Astrocyte (in vitro differentiated cells and primary cell): Measurements from ENCODE around the gene SPPL3. TPM values are rescaled to one million over a fixed set of nuclear protein-coding genes. Genes with fewer than 3 reads are reported as not detected.

Source experiments
- DNase-seq: peaks from one replicate; pipeline ENCODE4 v3.0.0-alpha.2; 2010; ENCODE audit warnings: low read depth
- FAIRE-seq: peaks from 2 replicates; lab custom pipeline; 2011; peaks lifted over from hg19 to GRCh38; lab: Jason Lieb, UNC
- H2AFZ ChIP-seq: 2 replicates; pipeline ENCODE4 v1.6.0; 2012; ENCODE audit warnings: low read depth, low read length, inconsistent platforms
- H3K27ac ChIP-seq: 2 replicates; pipeline ENCODE4 v1.5.1; 2011; ENCODE audit warnings: low read depth, low read length, inconsistent platforms
- H3K27me3 ChIP-seq: 2 replicates; pipeline ENCODE4 v1.6.0; 2011; ENCODE audit warnings: low read length, inconsistent platforms; ENCODE audit not compliant: insufficient read depth
- H3K36me3 ChIP-seq: 2 replicates; pipeline ENCODE4 v1.5.1; 2011; ENCODE audit warnings: low read length, inconsistent platforms; ENCODE audit not compliant: insufficient read depth
- H3K4me1 ChIP-seq: 2 replicates; pipeline ENCODE4 v1.5.1; 2011; ENCODE audit warnings: low read length, inconsistent platforms; ENCODE audit not compliant: insufficient read depth
- H3K4me2 ChIP-seq: 2 replicates; pipeline ENCODE4 v1.6.0; 2012; ENCODE audit warnings: low read length, inconsistent platforms
- H3K4me3 ChIP-seq: 2 replicates; pipeline ENCODE4 v1.5.1; 2011; ENCODE audit warnings: low read depth, mild to moderate bottlenecking, low read length, inconsistent platforms; ENCODE audit not compliant: insufficient read depth
- H3K79me2 ChIP-seq: 2 replicates; pipeline ENCODE4 v1.6.0; 2012; ENCODE audit warnings: mild to moderate bottlenecking, low read length, inconsistent platforms; ENCODE audit not compliant: insufficient read depth
- H3K9ac ChIP-seq: 2 replicates; pipeline ENCODE4 v1.6.0; 2012; ENCODE audit warnings: mild to moderate bottlenecking, low read length, inconsistent platforms
- H3K9me3 ChIP-seq: 2 replicates; pipeline ENCODE4 v1.5.1; 2012; ENCODE audit warnings: low read depth, mild to moderate bottlenecking, low read length, inconsistent platforms; ENCODE audit not compliant: insufficient read depth
- H4K20me1 ChIP-seq: 2 replicates; pipeline ENCODE4 v1.6.0; 2012; ENCODE audit warnings: low read length, inconsistent platforms; ENCODE audit not compliant: insufficient read depth
- H3K27ac Mint-ChIP-seq: one replicate; pipeline ENCODE4 v1.8.0; 2021; ENCODE audit warnings: mild to moderate bottlenecking, mixed read lengths; ENCODE audit not compliant: unreplicated experiment
- H3K27me3 Mint-ChIP-seq: one replicate; pipeline ENCODE4 v1.8.0; 2021; ENCODE audit warnings: low read depth, mixed read lengths; ENCODE audit not compliant: unreplicated experiment
- H3K36me3 Mint-ChIP-seq: one replicate; pipeline ENCODE4 v1.8.0; 2021; ENCODE audit warnings: low read depth, mixed read lengths; ENCODE audit not compliant: unreplicated experiment
- H3K4me1 Mint-ChIP-seq: one replicate; pipeline ENCODE4 v1.8.0; 2021; ENCODE audit warnings: low read depth, mixed read lengths; ENCODE audit not compliant: unreplicated experiment
- H3K4me3 Mint-ChIP-seq: one replicate; pipeline ENCODE4 v1.8.0; 2021; ENCODE audit warnings: mild to moderate bottlenecking, moderate library complexity, mixed read lengths; ENCODE audit not compliant: unreplicated experiment
- H3K9me3 Mint-ChIP-seq: one replicate; pipeline ENCODE4 v1.8.0; 2021; ENCODE audit warnings: mild to moderate bottlenecking, mixed read lengths; ENCODE audit not compliant: unreplicated experiment
- CTCF ChIP-seq: IDR thresholded peaks from 2 replicates; pipeline ENCODE4 v1.5.1; 2011; ENCODE audit warnings: low read depth, mild to moderate bottlenecking, inconsistent platforms, low read length, moderate library complexity; ENCODE audit not compliant: insufficient read depth
- EZH2 ChIP-seq: IDR thresholded peaks from 2 replicates; pipeline ENCODE4 v1.6.1; 2012; ENCODE audit warnings: mild to moderate bottlenecking, low read length, inconsistent platforms; ENCODE audit not compliant: insufficient read depth
- total RNA-seq: library from RNA; stranded (reverse); gene quantifications from 2 replicates; pipeline ENCODE4 v1.2.1, GENCODE V29; 2021

The SPPL3 gene
- total RNA-seq, 1 donor from 2014 or later = 48.3 TPM

GRCh38 chr12:120763250-120763649 is 140.9 kb downstream of the SPPL3 start:
- H3K4me1 ChIP-seq = peaks cover 5% of the 10 kb centered on the region
- no peak overlapping the region for H3K9ac ChIP-seq
- no peak overlapping the region for H2AFZ ChIP-seq
- H3K36me3 ChIP-seq = peaks cover 20% of the 10 kb centered on the region
- TF ChIP-seq CTCF (no peak), EZH2 (no peak)
- H3K27me3 Mint-ChIP-seq = no peaks in the 10 kb centered on the region
- H3K27ac Mint-ChIP-seq = no peak overlapping the region
- no peak for DNase-seq
- peaks cover 41% of the 10 kb centered on the region for H3K36me3 Mint-ChIP-seq
- H3K79me2 ChIP-seq = no peaks in the 10 kb centered on the region
- H3K4me3 ChIP-seq = no peak overlapping the region
- H3K9me3 Mint-ChIP-seq = no peaks in the 10 kb centered on the region
- peaks cover 3% of the 10 kb centered on the region for H4K20me1 ChIP-seq
- H3K27ac ChIP-seq = no peak overlapping the region
- H3K27me3 ChIP-seq = no peaks in the 10 kb centered on the region
- H3K4me2 ChIP-seq = no peak overlapping the region
- no peaks in the 10 kb centered on the region for H3K9me3 ChIP-seq
- no peak for FAIRE-seq
- H3K4me3 Mint-ChIP-seq = no peak overlapping the region
- peaks cover 15% of the 10 kb centered on the region for H3K4me1 Mint-ChIP-seq

GRCh38 chr12:120762086-120762485 is 142.1 kb downstream of the SPPL3 start:
- Histone ChIP-seq H2AFZ (no peak overlapping the region), H3K4me3 (no peak overlapping the region), H3K79me2 (no peaks in the 10 kb centered on the region), H3K27me3 (no peaks in the 10 kb centered on the region), H3K27ac (no peak overlapping the region), H3K4me2 (peak overlapping the region; percentile 32), H3K4me1 (peaks cover 5% of the 10 kb centered on the region), H4K20me1 (no peaks in the 10 kb centered on the region), H3K36me3 (peaks cover 15% of the 10 kb centered on the region), H3K9ac (peak overlapping the region; percentile 20), H3K9me3 (no peaks in the 10 kb centered on the region)
- DNase-seq (peak; percentile 12), FAIRE-seq (no peak)
- Mint-ChIP-seq H3K27ac (no peak overlapping the region), H3K36me3 (peaks cover 36% of the 10 kb centered on the region), H3K9me3 (no peaks in the 10 kb centered on the region), H3K4me3 (no peak overlapping the region), H3K27me3 (no peaks in the 10 kb centered on the region), H3K4me1 (peaks cover 15% of the 10 kb centered on the region)
- TF ChIP-seq EZH2 = no peak
- TF ChIP-seq CTCF = no peak

- H4K20me1 ChIP-seq = no peaks in the 10 kb centered on the region
- H3K4me2 ChIP-seq = peak overlapping the region; percentile 32
- DNase-seq (peak; percentile 38), FAIRE-seq (no peak)
- no peaks in the 10 kb centered on the region for H3K79me2 ChIP-seq
- H2AFZ ChIP-seq = no peak overlapping the region
- H3K4me3 ChIP-seq = no peak overlapping the region
- peaks cover 5% of the 10 kb centered on the region for H3K4me1 ChIP-seq
- Mint-ChIP-seq H3K27ac (peak overlapping the region; percentile 14), H3K36me3 (peaks cover 30% of the 10 kb centered on the region), H3K9me3 (no peaks in the 10 kb centered on the region), H3K4me3 (no peak overlapping the region), H3K27me3 (no peaks in the 10 kb centered on the region), H3K4me1 (peaks cover 15% of the 10 kb centered on the region)
- no peaks in the 10 kb centered on the region for H3K27me3 ChIP-seq
- peak overlapping the region; percentile 20 for H3K9ac ChIP-seq
- peaks cover 9% of the 10 kb centered on the region for H3K36me3 ChIP-seq
- TF ChIP-seq CTCF = no peak
- TF ChIP-seq EZH2 = no peak
- no peaks in the 10 kb centered on the region for H3K9me3 ChIP-seq
- H3K27ac ChIP-seq = no peak overlapping the region
These were observed 142.6 kb downstream of the SPPL3 start for GRCh38 chr12:120761519-120761934.
